Tibial artery (tissue), 4 donors: ENCODE data around the gene TKTL1.

Experiments
- DNase-seq, 2 donors: peaks; one replicate each; pipeline ENCODE4 v3.0.0-alpha.2; 2019
- H3K27ac ChIP-seq, 2 donors: fragments of 200-600 bp; sonication (generic) in 1 of 2; 1 replicate in 1 of 2; 2 replicates in 1 of 2; pipeline ENCODE4 v1.5.1; 2018 to 2019; ENCODE audit warnings: mild to moderate bottlenecking in 1 of 2
- H3K27me3 ChIP-seq, 2 donors: fragments of 200-600 bp; sonication (generic) in 1 of 2; one replicate each; pipeline versions ENCODE4 v1.5.1 to v1.6.0; 2016 to 2019
- H3K36me3 ChIP-seq, 3 donors: fragments of 200-600 bp; sonication (generic) in 2 of 3; one replicate each; pipeline ENCODE4 v1.5.1; 2016 to 2019; ENCODE audit warnings: mild to moderate bottlenecking in 2 of 3
- H3K4me1 ChIP-seq, 4 donors: fragments of 200-600 bp; sonication (generic) in 2 of 4; 1 replicate in 3 of 4; 2 replicates in 1 of 4; pipeline ENCODE4 v1.5.1; 2016 to 2019
- H3K4me3 ChIP-seq, 2 donors: fragments of 200-600 bp; sonication (generic) in 1 of 2; 1 replicate in 1 of 2; 2 replicates in 1 of 2; pipeline ENCODE4 v1.5.1; 2018 to 2019; ENCODE audit warnings: mild to moderate bottlenecking in 2 of 2
- H3K9me3 ChIP-seq, 3 donors: fragments of 200-600 bp; sonication (generic) in 1 of 3; one replicate each; pipeline ENCODE4 v1.5.1; 2016 to 2019
- CTCF ChIP-seq, 2 experiments: fragments of 200-600 bp in 1 of 2; fragments of 450-650 bp in 1 of 2; IDR thresholded peaks; one replicate each; pipeline ENCODE4 v1.5.1; 2017 to 2019; ENCODE audit warnings: antibody characterized with exemption in 2 of 2, mild to moderate bottlenecking in 1 of 2, moderate library complexity in 1 of 2
- intact Hi-C: fragments of 100-400 bp; cut with DNase I; formaldehyde crosslinking; loops from one replicate; pipeline ENCODE4 v1.15.0; 2023; ENCODE audit warnings: low total_unique reads

TKTL1 gene

GRCh38 chrX:154320406-154320805, 24.8 kb downstream of the TKTL1 start:
- H3K9me3 ChIP-seq, result no peaks in the 10 kb centered on the region
- no peak for TF ChIP-seq CTCF (IDR thresholded peaks at IDR 0.05)

DNA sequence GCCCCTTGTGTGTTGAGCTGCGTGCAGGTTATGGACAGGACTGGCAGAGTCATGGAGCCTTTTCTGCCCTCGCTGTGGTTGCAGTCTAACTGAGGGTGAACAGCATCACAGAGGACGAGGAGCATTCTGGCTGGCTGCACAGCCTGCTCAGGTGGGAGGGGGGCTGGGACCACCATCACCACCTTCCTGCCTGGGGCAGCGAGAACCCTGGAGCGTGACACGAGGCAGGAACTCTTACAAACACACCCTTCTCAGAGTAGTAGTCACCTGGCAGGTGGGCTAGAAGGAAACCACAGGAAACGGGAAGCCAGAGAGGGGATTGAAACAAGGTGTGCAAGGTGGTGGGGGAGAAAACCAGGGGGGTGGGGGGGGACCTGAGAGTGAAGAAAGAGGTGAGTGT, 25.6 kb downstream of the TKTL1 start:
- Histone ChIP-seq H3K4me1 (peaks cover 0 to 13% (median 0%) of the 10 kb centered on the region in 4 donors), H3K27ac (no peak overlapping the region), H3K9me3 (no peaks in the 10 kb centered on the region), H3K4me3 (no peak overlapping the region), H3K27me3 (no peaks in the 10 kb centered on the region), H3K36me3 (no peaks in the 10 kb centered on the region)
- no peak for DNase-seq
- no peak for TF ChIP-seq CTCF (IDR thresholded peaks at IDR 0.05)
- intact Hi-C loops, result no loop called here

More at GRCh38 chrX:154320406-154320805, 24.8 kb downstream of the TKTL1 start:
- DNase-seq, result no peak
- intact Hi-C loops, result no loop called here
- Histone ChIP-seq H3K4me3 (no peak overlapping the region), H3K36me3 (no peaks in the 10 kb centered on the region), H3K27me3 (no peaks in the 10 kb centered on the region), H3K27ac (no peak overlapping the region), H3K4me1 (peaks cover 0 to 6% (median 0%) of the 10 kb centered on the region in 4 donors)

DNA sequence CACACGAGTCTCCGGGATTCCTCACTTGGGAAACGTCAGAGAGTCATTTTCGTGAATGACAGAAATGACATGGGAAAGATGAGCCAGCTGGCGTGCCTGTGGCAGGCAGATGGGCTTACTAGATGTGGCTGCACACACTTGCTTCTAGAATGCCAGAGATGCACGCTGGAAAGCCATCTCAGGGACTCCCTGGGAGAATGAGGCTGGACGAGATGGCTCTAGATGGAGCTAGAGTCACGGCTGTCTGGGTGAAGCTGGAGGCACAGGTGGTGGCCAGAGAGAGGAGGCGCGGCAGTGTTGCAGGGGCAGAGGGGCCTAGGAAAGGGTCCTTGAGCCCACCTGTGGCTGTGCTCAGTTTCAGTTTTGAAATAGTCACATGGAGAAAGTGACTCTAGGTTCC, 26.0 kb downstream of the TKTL1 start:
- DNase-seq, result no peak
- H3K4me3 ChIP-seq, result no peak overlapping the region
- no peak for TF ChIP-seq CTCF (IDR thresholded peaks at IDR 0.05)
- H3K27ac ChIP-seq, result no peak overlapping the region
- no peaks in the 10 kb centered on the region for H3K36me3 ChIP-seq
- no peaks in the 10 kb centered on the region for H3K9me3 ChIP-seq
- H3K4me1 ChIP-seq, result peaks cover 0 to 16% (median 0%) of the 10 kb centered on the region in 4 donors
- no peaks in the 10 kb centered on the region for H3K27me3 ChIP-seq
- intact Hi-C loops, result no loop called here

DNA sequence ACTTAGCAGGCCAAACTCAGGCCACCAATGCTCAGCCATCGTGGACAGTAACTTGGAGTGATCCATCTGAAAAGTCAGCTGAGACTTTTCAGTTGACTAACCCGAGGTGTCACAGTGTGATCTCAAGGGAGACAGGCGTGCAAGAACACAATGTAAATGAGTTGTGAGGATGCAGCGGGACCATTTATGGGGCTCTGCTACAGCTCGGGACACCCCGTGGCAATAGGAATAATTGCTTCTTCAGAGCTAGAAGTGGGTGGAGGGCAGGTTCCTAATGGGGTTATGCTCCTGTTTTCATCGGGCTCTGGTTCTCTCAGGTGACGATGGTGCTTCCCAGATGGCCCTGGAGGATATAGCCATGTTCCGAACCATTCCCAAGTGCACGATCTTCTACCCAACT, 27.3 kb downstream of the TKTL1 start:
- TF ChIP-seq CTCF (IDR thresholded peaks at IDR 0.05), result no peak
- Histone ChIP-seq H3K27me3 (no peaks in the 10 kb centered on the region), H3K27ac (no peak overlapping the region), H3K4me1 (peaks cover 0 to 29% (median 2%) of the 10 kb centered on the region in 4 donors), H3K9me3 (no peaks in the 10 kb centered on the region), H3K4me3 (no peak overlapping the region), H3K36me3 (no peaks in the 10 kb centered on the region)
- no peak for DNase-seq
- intact Hi-C loops, result no loop called here

DNA sequence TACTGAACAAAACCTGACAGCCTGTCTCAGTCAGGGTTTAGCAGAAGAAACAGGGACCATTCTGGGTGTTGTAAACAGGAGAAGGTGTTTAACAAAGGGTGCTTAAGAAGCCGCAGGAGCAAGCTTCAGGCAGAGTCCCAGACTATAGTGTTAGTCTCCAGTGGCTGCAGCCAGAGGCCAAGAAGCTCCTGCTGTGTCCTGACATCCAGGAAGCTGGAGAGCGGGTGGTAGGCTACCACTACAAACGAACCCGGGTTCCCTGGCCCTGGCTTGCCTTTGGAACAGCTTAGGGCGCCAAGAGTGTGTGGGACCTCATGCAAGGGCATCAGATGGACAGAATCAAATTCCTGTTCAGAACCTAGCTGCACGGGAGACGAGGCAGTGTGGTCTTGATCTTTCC, 27.9 kb downstream of the TKTL1 start:
- Histone ChIP-seq H3K4me3 (no peak overlapping the region), H3K27me3 (no peaks in the 10 kb centered on the region), H3K27ac (no peak overlapping the region), H3K36me3 (no peaks in the 10 kb centered on the region), H3K9me3 (no peaks in the 10 kb centered on the region), H3K4me1 (peaks cover 0 to 31% (median 2%) of the 10 kb centered on the region in 4 donors)
- TF ChIP-seq CTCF (IDR thresholded peaks at IDR 0.05), result no peak
- intact Hi-C loops, result no loop called here
- no peak for DNase-seq

- H3K9me3 ChIP-seq, result no peaks in the 10 kb centered on the region
- no peak overlapping the region for H3K27ac ChIP-seq
- DNase-seq, result no peak
- no peak for TF ChIP-seq CTCF (IDR thresholded peaks at IDR 0.05)
- H3K4me3 ChIP-seq, result no peak overlapping the region
- H3K36me3 ChIP-seq, result no peaks in the 10 kb centered on the region
- intact Hi-C loops, result no loop called here
- H3K27me3 ChIP-seq, result no peaks in the 10 kb centered on the region
- H3K4me1 ChIP-seq, result peaks cover 0 to 31% (median 2%) of the 10 kb centered on the region in 4 donors
These were observed 29.9 kb downstream of the TKTL1 start for GRCh38 chrX:154325541-154325940.
